Right lobe of liver (tissue), 6 donors: ENCODE results near the gene RNF217. TPM values are rescaled to one million over a fixed set of nuclear protein-coding genes. Genes with fewer than 3 reads are reported as not detected.

Source experiments
- ATAC-seq, 4 donors: fragments of 200-7000 bp; cut with Tn5 transposase; one replicate each; pipeline ENCODE4 v1.9.1; 2020; ENCODE audit warnings: mild to moderate bottlenecking in 4 of 4, moderate library complexity in 4 of 4
- DNase-seq, 3 donors: peaks; one replicate each; pipeline ENCODE4 v3.0.0-alpha.2; 2020
- H3K27ac ChIP-seq, 3 donors: fragments of 200-600 bp; one replicate each; pipeline ENCODE4 v1.8.0; 2022
- H3K27me3 ChIP-seq, 2 donors: fragments of 200-600 bp; one replicate each; pipeline ENCODE4 v1.8.0; 2022
- H3K36me3 ChIP-seq, 4 donors: fragments of 200-600 bp; sonication (generic) in 1 of 4; one replicate each; pipeline versions ENCODE4 v1.5.1 to v1.8.0; 2017 to 2022; ENCODE audit warnings: control low read depth in 1 of 4
- H3K4me1 ChIP-seq, 4 donors: fragments of 200-600 bp; sonication (generic) in 1 of 4; one replicate each; pipeline versions ENCODE4 v1.5.1 to v1.8.0; 2017 to 2022; ENCODE audit warnings: control low read depth in 1 of 4
- H3K4me3 ChIP-seq, 3 donors: fragments of 200-600 bp; one replicate each; pipeline ENCODE4 v1.8.0; 2022
- H3K9me3 ChIP-seq, 4 donors: fragments of 200-600 bp; sonication (generic) in 1 of 4; one replicate each; pipeline versions ENCODE4 v1.5.1 to v1.8.0; 2017 to 2022; ENCODE audit warnings: control low read depth in 1 of 4
- POLR2A ChIP-seq: fragments of 450-650 bp; IDR thresholded peaks from one replicate; pipeline ENCODE4 v1.6.1; 2017; ENCODE audit warnings: antibody characterized with exemption, mild to moderate bottlenecking
- WGBS: methylation state at CpG from one replicate; pipeline ENCODE4 v1.1.6; 2018; ENCODE audit warnings: low coverage, low lambda C conversion rate; ENCODE audit not compliant: insufficient coverage; ENCODE audit errors: missing lambda C conversion rate; 5-methylcytosine and 5-hydroxymethylcytosine counted together
- intact Hi-C, 2 donors: fragments of 100-400 bp; cut with DNase I; formaldehyde crosslinking; loops; one replicate each; pipeline versions ENCODE4 v1.11.2 to v1.14.1; 2022
- total RNA-seq, 6 experiments: library from RNA; depleted of rRNA in 2 of 6; stranded (reverse); fragments of >200 nt in 2 of 6; fragmentation: NEBNext Ultra II Directional in 3 of 6; extraction: Animal tissue kit (Norgen Biotek cat#: 25700) in 3 of 6; gene quantifications; one replicate each; pipeline versions ENCODE4 v1.1.0 to v1.2.4, GENCODE V29; 2016 to 2023
- TF ChIP-seq, protein P1 (sequence below), 4 donors: fragments of 200-600 bp in 3 of 4; fragments of 450-650 bp in 1 of 4; IDR thresholded peaks; one replicate each; pipeline versions ENCODE4 v1.5.1 to v1.8.0; 2016 to 2022; ENCODE audit warnings: antibody characterized with exemption in 4 of 4, mild to moderate bottlenecking in 2 of 4
- donor health status: DM: no; HTN: yes; CAD: no.
- donor health status: DM: no; HTN: no; CAD: no.
- donor health status: DM: no; HTN: no; CAD: no.
- donor health status: DM: no; HTN: yes; CAD: no.
- donor health status: DM: no; HTN: yes; CAD: no.

Gene RNF217
- total RNA-seq, 6 experiments from 2014 or later = 9.8 to 20.7 (median 14.3) TPM

DNA sequence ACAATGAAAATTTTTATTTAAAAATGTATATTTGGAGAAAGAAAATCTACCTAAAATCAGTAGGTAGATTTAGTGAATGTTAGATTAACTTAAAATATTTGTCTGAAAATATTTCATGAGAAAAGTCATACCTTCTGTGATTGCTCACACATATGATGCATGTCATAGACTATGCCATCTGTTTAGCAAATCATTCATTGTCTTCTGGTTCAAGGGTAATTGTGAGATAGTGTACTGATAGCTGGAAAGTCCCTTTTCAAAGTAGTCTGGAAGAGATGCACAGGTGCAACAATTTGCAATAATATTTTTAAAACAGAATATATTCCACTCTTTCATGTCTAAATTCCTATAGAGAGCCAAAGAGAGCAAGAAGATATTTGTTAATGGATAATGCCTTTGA, 21.0 kb upstream of the RNF217 start:
- H3K27ac ChIP-seq = no peak overlapping the region
- no peaks in the 10 kb centered on the region for H3K27me3 ChIP-seq
- TF ChIP-seq, protein P1, sequence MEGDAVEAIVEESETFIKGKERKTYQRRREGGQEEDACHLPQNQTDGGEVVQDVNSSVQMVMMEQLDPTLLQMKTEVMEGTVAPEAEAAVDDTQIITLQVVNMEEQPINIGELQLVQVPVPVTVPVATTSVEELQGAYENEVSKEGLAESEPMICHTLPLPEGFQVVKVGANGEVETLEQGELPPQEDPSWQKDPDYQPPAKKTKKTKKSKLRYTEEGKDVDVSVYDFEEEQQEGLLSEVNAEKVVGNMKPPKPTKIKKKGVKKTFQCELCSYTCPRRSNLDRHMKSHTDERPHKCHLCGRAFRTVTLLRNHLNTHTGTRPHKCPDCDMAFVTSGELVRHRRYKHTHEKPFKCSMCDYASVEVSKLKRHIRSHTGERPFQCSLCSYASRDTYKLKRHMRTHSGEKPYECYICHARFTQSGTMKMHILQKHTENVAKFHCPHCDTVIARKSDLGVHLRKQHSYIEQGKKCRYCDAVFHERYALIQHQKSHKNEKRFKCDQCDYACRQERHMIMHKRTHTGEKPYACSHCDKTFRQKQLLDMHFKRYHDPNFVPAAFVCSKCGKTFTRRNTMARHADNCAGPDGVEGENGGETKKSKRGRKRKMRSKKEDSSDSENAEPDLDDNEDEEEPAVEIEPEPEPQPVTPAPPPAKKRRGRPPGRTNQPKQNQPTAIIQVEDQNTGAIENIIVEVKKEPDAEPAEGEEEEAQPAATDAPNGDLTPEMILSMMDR (IDR thresholded peaks at IDR 0.05) = no peak
- TF ChIP-seq POLR2A = no peak
- no peaks in the 10 kb centered on the region for H3K9me3 ChIP-seq
- intact Hi-C loops = no loop called here
- no peak overlapping the region for H3K4me3 ChIP-seq
- H3K4me1 ChIP-seq = no peaks in the 10 kb centered on the region
- no peaks in the 10 kb centered on the region for H3K36me3 ChIP-seq
- DNase-seq (no peak), ATAC-seq (no peak)

DNA sequence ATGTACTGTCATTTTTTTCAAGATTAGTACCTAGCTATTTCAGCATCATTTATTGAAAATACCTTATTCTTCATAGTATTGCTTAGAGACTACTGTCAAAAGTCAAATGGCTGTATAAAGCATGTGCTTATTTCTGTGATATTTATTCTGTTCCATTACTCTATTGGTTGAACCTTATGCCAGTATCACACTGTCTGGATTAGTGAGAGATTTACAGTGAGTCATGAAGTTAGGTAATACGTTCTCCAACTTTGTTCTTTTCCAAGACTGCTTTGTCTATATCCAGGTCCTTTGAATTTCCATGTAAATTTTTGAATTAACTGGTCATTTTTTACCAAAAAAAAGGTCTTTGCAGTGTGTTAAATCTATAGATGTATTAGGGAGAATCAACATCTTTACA, 18.6 kb upstream of the RNF217 start:
- peak in 1 of 4 donors; percentile 21 for ATAC-seq
- intact Hi-C loops = no loop called here
- no peaks in the 10 kb centered on the region for H3K4me1 ChIP-seq
- no peak for DNase-seq
- no peak overlapping the region for H3K27ac ChIP-seq
- TF ChIP-seq, protein P1 (IDR thresholded peaks at IDR 0.05) = no peak
- TF ChIP-seq POLR2A = no peak
- no peaks in the 10 kb centered on the region for H3K9me3 ChIP-seq
- 70% methylated on average over 1 of the region's 1 CpG for WGBS
- no peak overlapping the region for H3K4me3 ChIP-seq
- no peaks in the 10 kb centered on the region for H3K36me3 ChIP-seq
- H3K27me3 ChIP-seq = no peaks in the 10 kb centered on the region

DNA sequence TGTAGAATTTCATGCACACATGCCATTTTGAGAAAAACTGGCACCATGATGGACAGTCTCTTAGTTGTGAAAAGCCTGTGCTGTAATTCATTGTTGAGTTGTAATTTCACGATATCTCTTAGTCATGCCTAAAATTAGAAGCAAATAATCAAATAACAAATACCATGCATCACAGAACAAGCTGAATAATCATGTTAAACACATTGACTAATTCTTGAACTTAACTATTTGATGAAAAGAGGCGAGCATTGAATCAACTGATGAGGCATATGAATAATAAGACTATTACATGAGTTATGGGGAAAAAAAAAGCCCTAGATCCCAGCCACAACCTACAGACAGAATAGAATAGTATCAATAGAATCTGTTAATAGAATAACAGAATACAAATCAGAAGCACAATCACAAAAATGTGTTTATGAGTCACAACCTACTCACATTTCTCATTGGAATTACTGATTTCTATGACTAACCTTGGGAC, 14.2 kb upstream of the RNF217 start:
- no peak for TF ChIP-seq POLR2A
- TF ChIP-seq, protein P1 (IDR thresholded peaks at IDR 0.05) = no peak
- H3K36me3 ChIP-seq = no peaks in the 10 kb centered on the region
- H3K4me1 ChIP-seq = no peaks in the 10 kb centered on the region
- intact Hi-C loops = no loop called here
- no peak for ATAC-seq
- H3K9me3 ChIP-seq = no peaks in the 10 kb centered on the region
- no peak overlapping the region for H3K27ac ChIP-seq
- DNase-seq = no peak
- H3K27me3 ChIP-seq = no peaks in the 10 kb centered on the region
- H3K4me3 ChIP-seq = no peak overlapping the region
- 55% methylated on average over 2 of the region's 2 CpGs for WGBS

DNA sequence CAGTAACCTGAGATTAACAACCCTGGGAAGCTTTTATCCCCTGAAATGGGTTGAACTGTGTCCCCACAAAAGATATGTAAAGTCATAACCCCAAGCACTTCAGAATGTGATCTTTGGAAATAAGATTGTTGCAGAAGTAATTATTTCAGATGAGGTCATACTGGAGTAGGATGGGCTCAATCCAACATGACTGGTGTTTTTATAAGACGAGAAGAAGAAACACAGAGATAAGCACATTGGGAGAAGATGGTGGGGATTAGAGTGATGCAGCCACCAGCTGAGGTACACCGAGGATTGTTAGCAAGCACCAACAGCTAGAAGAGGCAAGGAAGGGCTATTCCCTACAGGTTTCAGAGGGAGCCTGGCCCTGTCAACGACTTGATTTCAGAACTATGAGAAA, 12.5 kb upstream of the RNF217 start:
- H3K4me3 ChIP-seq = no peak overlapping the region
- no peak for TF ChIP-seq POLR2A
- TF ChIP-seq, protein P1 (IDR thresholded peaks at IDR 0.05) = no peak
- intact Hi-C loops = no loop called here
- H3K9me3 ChIP-seq = no peaks in the 10 kb centered on the region
- H3K36me3 ChIP-seq = no peaks in the 10 kb centered on the region
- H3K27me3 ChIP-seq = no peaks in the 10 kb centered on the region
- DNase-seq (no peak), ATAC-seq (no peak)
- H3K4me1 ChIP-seq = no peaks in the 10 kb centered on the region
- WGBS = 73% methylated on average over 2 of the region's 3 CpGs
- no peak overlapping the region for H3K27ac ChIP-seq

DNA sequence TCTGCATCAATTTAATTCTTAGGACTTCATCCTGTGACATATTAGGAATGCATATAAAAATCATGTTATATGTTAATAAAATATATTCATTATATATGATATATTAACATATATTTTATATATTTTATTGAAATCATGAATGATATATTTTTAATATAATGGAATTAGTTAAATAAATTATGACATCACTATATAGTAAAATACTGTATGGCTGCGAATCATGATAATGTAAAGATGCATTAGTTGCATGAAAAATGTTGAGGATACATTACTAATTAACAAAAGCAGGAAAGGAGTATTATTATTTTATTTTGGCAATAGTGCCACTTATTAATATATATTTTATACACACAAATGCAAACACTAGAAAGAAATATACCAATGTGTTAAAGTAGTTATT, 8.4 kb upstream of the RNF217 start:
- ATAC-seq = no peak
- Histone ChIP-seq H3K4me3 (no peak overlapping the region), H3K9me3 (no peaks in the 10 kb centered on the region), H3K27me3 (no peaks in the 10 kb centered on the region), H3K27ac (no peak overlapping the region), H3K4me1 (no peaks in the 10 kb centered on the region), H3K36me3 (no peaks in the 10 kb centered on the region)
- no peak for DNase-seq
- intact Hi-C loops = no loop called here
- TF ChIP-seq POLR2A = no peak
- TF ChIP-seq, protein P1 (IDR thresholded peaks at IDR 0.05) = no peak
- 89% methylated on average over 1 of the region's 1 CpG for WGBS
